ENCODE data around the gene LDHD.

- TF ChIP-seq REST (IDR thresholded peaks at IDR 0.05; ENCODE audit: insufficient read depth in 1 of 2, low read depth in 2 of 2, low read length in 2 of 2) (no peak), SIN3A (IDR thresholded peaks at IDR 0.05; ENCODE audit: borderline replicate concordance, insufficient read depth, low read length) (no peak), POLR2AphosphoS5 (IDR thresholded peaks at IDR 0.05; ENCODE audit: low read depth, low read length) (no peak), TAF1 (IDR thresholded peaks at IDR 0.05; ENCODE audit: borderline replicate concordance, insufficient read depth, low read length) (no peak)
These were observed 19.9 kb downstream of the LDHD start for GRCh38 chr16:75096656-75097055.
